ENCODE data around the gene PAPOLA. TPM values are rescaled to one million over a fixed set of nuclear protein-coding genes. Genes with fewer than 3 reads are reported as not detected.

The PAPOLA gene
- total and polyA plus RNA-seq, 8 donors: 140 to 264 (median 232) TPM

DNA sequence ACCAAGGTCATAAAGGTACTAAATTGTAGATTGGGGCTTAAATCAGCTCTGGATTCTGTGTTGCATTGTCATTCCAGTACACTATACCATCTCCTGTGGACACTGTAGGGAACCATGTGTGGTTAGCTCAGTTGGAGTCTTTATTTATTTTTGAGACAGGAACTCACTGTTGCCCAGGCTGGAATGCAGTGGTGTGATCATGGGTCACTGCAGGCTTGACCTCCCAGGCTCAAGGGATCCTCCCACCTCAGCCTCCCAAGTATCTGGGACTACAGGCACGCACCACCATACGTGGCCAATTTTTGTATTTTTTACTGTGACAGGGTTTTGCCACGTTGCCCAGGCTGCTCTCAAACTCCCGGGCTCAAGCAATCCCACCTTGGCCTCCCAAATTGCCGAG, 6.7 kb downstream of the PAPOLA start:
- H3K4me3 ChIP-seq: no peak overlapping the region
- H3K4me1 ChIP-seq: peaks cover 15 to 93% of the 10 kb centered on the region in 2 donors
- H3K27ac ChIP-seq: no peak overlapping the region
- intact Hi-C loops (cut with DNase I): no loop called here
- ATAC-seq (no peak), DNase-seq (no peak)
- TF ChIP-seq, protein P1, sequence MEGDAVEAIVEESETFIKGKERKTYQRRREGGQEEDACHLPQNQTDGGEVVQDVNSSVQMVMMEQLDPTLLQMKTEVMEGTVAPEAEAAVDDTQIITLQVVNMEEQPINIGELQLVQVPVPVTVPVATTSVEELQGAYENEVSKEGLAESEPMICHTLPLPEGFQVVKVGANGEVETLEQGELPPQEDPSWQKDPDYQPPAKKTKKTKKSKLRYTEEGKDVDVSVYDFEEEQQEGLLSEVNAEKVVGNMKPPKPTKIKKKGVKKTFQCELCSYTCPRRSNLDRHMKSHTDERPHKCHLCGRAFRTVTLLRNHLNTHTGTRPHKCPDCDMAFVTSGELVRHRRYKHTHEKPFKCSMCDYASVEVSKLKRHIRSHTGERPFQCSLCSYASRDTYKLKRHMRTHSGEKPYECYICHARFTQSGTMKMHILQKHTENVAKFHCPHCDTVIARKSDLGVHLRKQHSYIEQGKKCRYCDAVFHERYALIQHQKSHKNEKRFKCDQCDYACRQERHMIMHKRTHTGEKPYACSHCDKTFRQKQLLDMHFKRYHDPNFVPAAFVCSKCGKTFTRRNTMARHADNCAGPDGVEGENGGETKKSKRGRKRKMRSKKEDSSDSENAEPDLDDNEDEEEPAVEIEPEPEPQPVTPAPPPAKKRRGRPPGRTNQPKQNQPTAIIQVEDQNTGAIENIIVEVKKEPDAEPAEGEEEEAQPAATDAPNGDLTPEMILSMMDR (IDR thresholded peaks at IDR 0.05): no peak
- no peaks in the 10 kb centered on the region for H3K27me3 ChIP-seq
- no peaks in the 10 kb centered on the region for H3K9me3 ChIP-seq
- H3K36me3 ChIP-seq: no peaks in the 10 kb centered on the region

DNA sequence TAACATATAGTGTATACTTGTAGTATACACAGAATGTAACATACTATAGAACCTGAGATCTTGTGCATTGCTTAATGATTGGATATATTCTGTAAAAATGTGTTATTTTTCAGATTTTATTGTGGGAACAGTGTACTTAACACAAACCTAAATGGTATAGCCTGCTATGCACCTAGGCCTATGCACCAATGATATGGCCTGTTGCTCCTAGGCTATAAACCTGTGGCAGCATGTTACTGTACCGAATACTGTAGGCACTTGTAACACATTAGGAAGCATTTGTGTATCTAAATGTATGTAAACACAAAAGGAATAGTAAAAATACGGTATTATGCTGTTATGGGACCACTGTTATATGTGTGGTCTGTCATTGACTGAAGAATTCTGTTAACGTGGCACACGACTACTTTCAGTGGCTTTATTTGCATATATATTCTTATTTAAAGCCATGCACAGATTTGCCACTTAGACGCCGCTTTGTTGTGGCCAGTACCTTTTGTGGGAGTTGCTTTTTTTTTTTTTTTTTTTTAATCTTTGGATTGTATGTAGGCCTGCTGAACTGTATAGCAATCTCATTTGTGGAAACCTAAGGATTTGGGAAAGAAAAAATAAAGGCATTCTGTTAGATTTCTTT, 7.4 kb downstream of the PAPOLA start:
- DNase-seq: no peak
- ATAC-seq: no peak
- Histone ChIP-seq H3K27ac (no peak overlapping the region), H3K36me3 (no peaks in the 10 kb centered on the region), H3K4me3 (no peak overlapping the region), H3K9me3 (no peaks in the 10 kb centered on the region), H3K27me3 (no peaks in the 10 kb centered on the region), H3K4me1 (peaks cover 10 to 93% of the 10 kb centered on the region in 2 donors)
- intact Hi-C loops (cut with DNase I): no loop called here
- TF ChIP-seq, protein P1 (IDR thresholded peaks at IDR 0.05): no peak

DNA sequence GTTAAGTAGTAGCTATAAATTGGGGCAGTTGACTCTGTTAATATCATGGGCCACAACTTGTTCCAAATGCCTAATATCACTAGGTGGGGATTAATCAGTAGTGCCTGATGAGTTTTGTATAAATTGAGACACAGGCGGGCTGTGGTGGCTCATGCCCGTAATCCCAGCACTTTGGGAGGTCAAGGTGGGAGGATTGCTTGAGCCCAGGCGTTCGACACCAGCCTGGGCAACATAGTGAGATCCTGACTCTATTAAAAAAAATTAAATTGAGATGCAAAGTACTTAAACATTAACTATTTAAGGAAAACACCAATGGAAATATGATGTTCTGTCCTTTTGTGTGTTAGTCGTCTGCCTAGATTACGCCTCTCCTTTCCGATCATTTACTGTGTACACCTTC, 9.0 kb downstream of the PAPOLA start:
- ATAC-seq (no peak), DNase-seq (no peak)
- intact Hi-C loops (cut with DNase I): no loop called here
- Histone ChIP-seq H3K4me1 (peaks cover 4 to 93% of the 10 kb centered on the region in 2 donors), H3K36me3 (no peaks in the 10 kb centered on the region), H3K27ac (no peak overlapping the region), H3K27me3 (no peaks in the 10 kb centered on the region), H3K9me3 (no peaks in the 10 kb centered on the region), H3K4me3 (no peak overlapping the region)
- TF ChIP-seq, protein P1 (IDR thresholded peaks at IDR 0.05): no peak

DNA sequence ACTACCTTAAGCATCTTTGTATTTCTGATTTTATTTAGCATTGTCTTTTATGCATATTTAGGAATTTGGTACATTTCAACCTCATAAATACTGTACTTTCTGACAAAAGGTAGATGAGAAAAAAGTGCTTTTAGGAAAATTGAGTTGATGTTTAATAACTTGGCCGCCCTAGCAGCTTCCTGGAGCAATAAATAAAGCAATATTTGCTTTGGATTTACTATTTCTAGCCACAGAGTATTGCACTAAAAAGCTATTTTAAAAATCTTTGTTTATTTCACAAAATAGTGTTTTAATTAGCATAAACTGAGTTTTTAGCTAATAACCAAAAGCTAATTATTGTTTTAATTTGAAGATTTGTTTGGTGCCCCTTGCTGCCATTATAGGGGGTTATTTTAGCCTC, 9.5 kb downstream of the PAPOLA start:
- Histone ChIP-seq H3K36me3 (no peaks in the 10 kb centered on the region), H3K4me3 (no peak overlapping the region), H3K27me3 (no peaks in the 10 kb centered on the region), H3K4me1 (peaks cover 4 to 90% of the 10 kb centered on the region in 2 donors), H3K27ac (no peak overlapping the region), H3K9me3 (no peaks in the 10 kb centered on the region)
- intact Hi-C loops (cut with DNase I): no loop called here
- no peak for ATAC-seq
- TF ChIP-seq, protein P1 (IDR thresholded peaks at IDR 0.05): no peak
- no peak for DNase-seq

DNA sequence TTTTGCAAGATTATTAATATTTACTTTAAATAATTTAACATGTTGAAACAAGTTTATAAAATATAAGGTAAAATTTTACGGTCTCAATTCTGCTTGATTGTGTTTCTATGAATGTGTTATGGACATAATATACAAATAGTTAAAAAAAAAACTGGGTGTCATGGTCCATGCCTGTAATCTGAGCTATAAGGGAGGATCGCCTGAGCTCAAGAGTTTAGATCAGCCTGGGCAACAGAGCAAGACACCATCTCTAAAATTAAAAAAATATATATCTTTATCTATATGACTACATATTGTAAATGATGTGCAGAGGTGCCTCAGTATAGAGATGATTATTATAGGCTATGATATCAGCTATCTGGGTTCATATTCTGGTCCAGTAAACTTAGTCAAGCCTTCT, 9.9 kb downstream of the PAPOLA start:
- H3K27ac ChIP-seq: no peak overlapping the region
- H3K4me1 ChIP-seq: peaks cover 4 to 90% of the 10 kb centered on the region in 2 donors
- no peak for DNase-seq
- no peaks in the 10 kb centered on the region for H3K36me3 ChIP-seq
- H3K4me3 ChIP-seq: no peak overlapping the region
- TF ChIP-seq, protein P1 (IDR thresholded peaks at IDR 0.05): no peak
- H3K27me3 ChIP-seq: no peaks in the 10 kb centered on the region
- no peaks in the 10 kb centered on the region for H3K9me3 ChIP-seq
- ATAC-seq: no peak
- intact Hi-C loops (cut with DNase I): no loop called here
